ENCODE results near the gene MBD1. TPM values are rescaled to one million over a fixed set of nuclear protein-coding genes. Genes with fewer than 3 reads are reported as not detected.

MBD1 gene
- total RNA-seq, 1 experiment from 2014 or later, result 53.4 TPM

- TF ChIP-seq, protein P1, sequence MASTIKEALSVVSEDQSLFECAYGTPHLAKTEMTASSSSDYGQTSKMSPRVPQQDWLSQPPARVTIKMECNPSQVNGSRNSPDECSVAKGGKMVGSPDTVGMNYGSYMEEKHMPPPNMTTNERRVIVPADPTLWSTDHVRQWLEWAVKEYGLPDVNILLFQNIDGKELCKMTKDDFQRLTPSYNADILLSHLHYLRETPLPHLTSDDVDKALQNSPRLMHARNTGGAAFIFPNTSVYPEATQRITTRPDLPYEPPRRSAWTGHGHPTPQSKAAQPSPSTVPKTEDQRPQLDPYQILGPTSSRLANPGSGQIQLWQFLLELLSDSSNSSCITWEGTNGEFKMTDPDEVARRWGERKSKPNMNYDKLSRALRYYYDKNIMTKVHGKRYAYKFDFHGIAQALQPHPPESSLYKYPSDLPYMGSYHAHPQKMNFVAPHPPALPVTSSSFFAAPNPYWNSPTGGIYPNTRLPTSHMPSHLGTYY (CRISPR knock-in tag; IDR thresholded peaks at IDR 0.05), result peak; percentile 80; the same call in 1 of the 2 replicates
- TF ChIP-seq, protein P2, sequence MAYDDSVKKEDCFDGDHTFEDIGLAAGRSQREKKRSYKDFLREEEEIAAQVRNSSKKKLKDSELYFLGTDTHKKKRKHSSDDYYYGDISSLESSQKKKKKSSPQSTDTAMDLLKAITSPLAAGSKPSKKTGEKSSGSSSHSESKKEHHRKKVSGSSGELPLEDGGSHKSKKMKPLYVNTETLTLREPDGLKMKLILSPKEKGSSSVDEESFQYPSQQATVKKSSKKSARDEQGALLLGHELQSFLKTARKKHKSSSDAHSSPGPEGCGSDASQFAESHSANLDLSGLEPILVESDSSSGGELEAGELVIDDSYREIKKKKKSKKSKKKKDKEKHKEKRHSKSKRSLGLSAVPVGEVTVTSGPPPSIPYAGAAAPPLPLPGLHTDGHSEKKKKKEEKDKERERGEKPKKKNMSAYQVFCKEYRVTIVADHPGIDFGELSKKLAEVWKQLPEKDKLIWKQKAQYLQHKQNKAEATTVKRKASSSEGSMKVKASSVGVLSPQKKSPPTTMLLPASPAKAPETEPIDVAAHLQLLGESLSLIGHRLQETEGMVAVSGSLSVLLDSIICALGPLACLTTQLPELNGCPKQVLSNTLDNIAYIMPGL (CRISPR knock-in tag; IDR thresholded peaks at IDR 0.05), result peak; percentile 81
- TF ChIP-seq FOXK1 (CRISPR knock-in tag; IDR thresholded peaks at IDR 0.05), result no peak
- TF ChIP-seq TEAD1 (CRISPR knock-in tag; IDR thresholded peaks at IDR 0.05), result 0 out of 2 replicates have a peak, but pooled peaks have one; percentile 18
- TF ChIP-seq PRRX2 (CRISPR knock-in tag; IDR thresholded peaks at IDR 0.05), result peak; percentile 38; the same call in 1 of the 2 replicates
- TF ChIP-seq NR3C1 (CRISPR knock-in tag; conservative IDR thresholded peaks at IDR 0.05; ENCODE audit: low read depth), result no peak
Measured at GRCh38 chr18:50268022-50268747, 13.1 kb downstream of the MBD1 start (continued).

DNA sequence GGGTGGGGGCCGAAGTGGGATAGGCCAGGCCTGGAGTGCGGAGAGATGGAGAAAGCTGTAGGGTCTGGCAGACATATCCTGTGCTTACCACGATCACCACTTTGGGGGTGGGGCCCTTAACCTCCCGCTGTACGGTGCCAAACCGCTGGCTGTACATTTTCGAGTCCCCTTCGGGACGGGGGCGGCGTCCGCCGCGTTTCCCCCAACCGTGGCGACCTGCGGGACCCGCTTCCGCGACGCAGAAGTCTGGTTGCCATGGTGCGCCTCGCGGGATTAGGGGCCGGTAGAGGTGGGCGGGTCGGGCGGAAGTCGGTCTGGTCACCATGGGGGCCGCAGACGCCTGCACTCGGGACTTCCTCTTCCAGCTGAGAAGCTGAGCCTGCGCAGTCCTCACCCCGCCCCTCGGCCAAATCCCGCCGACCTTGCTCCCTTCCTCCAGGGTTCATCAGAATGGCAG lies 15.0 kb downstream of the MBD1 start, which contains the start of gene CFAP53:
TSS of gene CFAP53 (minus strand) at position 248 of the 457 bp plus-strand sequence. CDS start at position 157, 91 bp downstream.
- Mint-ChIP-seq H3K27ac (peak within 1 kb of the TSS; percentile 70; the same call in 1 of the 2 replicates), H3K27me3 (ENCODE audit: low read depth) (peaks cover 25% of the 10 kb centered on the region), H3K9me3 (no peaks in the 10 kb centered on the region), H3K4me3 (peak within 1 kb of the TSS; percentile 89), H3K36me3 (peaks cover 9% of the 10 kb centered on the region), H3K4me1 (peaks cover 16% of the 10 kb centered on the region)
- CTCF ChIA-PET, result interaction anchor here (1.0 to 2.3 kb wide), 4 partner anchors 15 to 91 kb away, joined by 4 to 6 read pairs (median 6); partner anchors contain the start of gene MBD1
- DNase-seq (ENCODE audit: low spot score), result peak; percentile 91
- ATAC-seq, result peak; percentile 84
- POLR2A ChIA-PET, result no interaction called here
- TF ChIP-seq E2F5 (CRISPR knock-in tag; IDR thresholded peaks at IDR 0.05) (no peak), TP53 (CRISPR knock-in tag; IDR thresholded peaks at IDR 0.05) (peak; percentile 28; the same call in 1 of the 2 replicates), SP1 (CRISPR knock-in tag; conservative IDR thresholded peaks at IDR 0.05) (peak; percentile 45; the same call in 1 of the 2 replicates)

- Mint-ChIP-seq H3K27ac (no peak overlapping the region), H3K4me3 (no peak overlapping the region), H3K27me3 (ENCODE audit: low read depth) (peaks cover 38% of the 10 kb centered on the region), H3K36me3 (no peaks in the 10 kb centered on the region), H3K9me3 (peaks cover 5% of the 10 kb centered on the region), H3K4me1 (peaks cover 16% of the 10 kb centered on the region)
- ATAC-seq (no peak), DNase-seq (ENCODE audit: low spot score) (no peak)
- ChIA-PET CTCF (no interaction called here), POLR2A (no interaction called here)
- TF ChIP-seq SMAD4 (CRISPR knock-in tag; IDR thresholded peaks at IDR 0.05) (no peak), TP53 (CRISPR knock-in tag; IDR thresholded peaks at IDR 0.05) (no peak), ZNF396 (CRISPR knock-in tag; IDR thresholded peaks at IDR 0.05; ENCODE audit: borderline replicate concordance) (no peak), HMGA2 (CRISPR knock-in tag; IDR thresholded peaks at IDR 0.05) (no peak), RELA (CRISPR knock-in tag; IDR thresholded peaks at IDR 0.05; ENCODE audit: borderline replicate concordance) (no peak), PREB (CRISPR knock-in tag; IDR thresholded peaks at IDR 0.05; ENCODE audit: borderline replicate concordance) (no peak)
Measured at GRCh38 chr18:50262977-50263376, 18.3 kb downstream of the MBD1 start.

- Mint-ChIP-seq H3K4me3 (no peak overlapping the region), H3K36me3 (no peaks in the 10 kb centered on the region), H3K27me3 (ENCODE audit: low read depth) (no peaks in the 10 kb centered on the region; the same call in 1 of the 2 replicates), H3K4me1 (peaks cover 22% of the 10 kb centered on the region), H3K9me3 (peaks cover 10% of the 10 kb centered on the region; the same call in 1 of the 2 replicates), H3K27ac (no peak overlapping the region)
- ATAC-seq, result no peak
- no peak for DNase-seq (ENCODE audit: low spot score)
- CTCF ChIA-PET, result interaction anchor here (1.2 to 1.6 kb wide), 2 partner anchors 106 to 179 kb away, joined by 3 to 4 read pairs; no protein-coding TSS in a partner anchor
- POLR2A ChIA-PET, result no interaction called here
- no peak for TF ChIP-seq ZNF219 (CRISPR knock-in tag; IDR thresholded peaks at IDR 0.05; ENCODE audit: borderline replicate concordance)
- TF ChIP-seq KAT7 (CRISPR knock-in tag; IDR thresholded peaks at IDR 0.05; ENCODE audit: borderline replicate concordance), result no peak
- no peak for TF ChIP-seq TEAD1 (CRISPR knock-in tag; IDR thresholded peaks at IDR 0.05)
- no peak for TF ChIP-seq SOX15 (CRISPR knock-in tag; IDR thresholded peaks at IDR 0.05)
- TF ChIP-seq NR1H2 (CRISPR knock-in tag; IDR thresholded peaks at IDR 0.05), result no peak
- no peak for TF ChIP-seq E2F5 (CRISPR knock-in tag; IDR thresholded peaks at IDR 0.05)
- TF ChIP-seq MYBL2 (CRISPR knock-in tag; IDR thresholded peaks at IDR 0.05), result no peak
- TF ChIP-seq TP53 (CRISPR knock-in tag; IDR thresholded peaks at IDR 0.05), result no peak
- TF ChIP-seq FOXJ3 (CRISPR knock-in tag; IDR thresholded peaks at IDR 0.05; ENCODE audit: borderline replicate concordance), result no peak
- no peak for TF ChIP-seq ZNF512 (CRISPR knock-in tag; IDR thresholded peaks at IDR 0.05; ENCODE audit: borderline replicate concordance)
- no peak for TF ChIP-seq ZNF416 (CRISPR knock-in tag; IDR thresholded peaks at IDR 0.05)
Measured at GRCh38 chr18:50250935-50251334, 30.4 kb downstream of the MBD1 start.

Measured in WTC11 (cell line).